ENCODE results near the gene CHRND. TPM values are rescaled to one million over a fixed set of nuclear protein-coding genes. Genes with fewer than 3 reads are reported as not detected.

Gene CHRND
- total RNA-seq, 2 experiments from 2014 or later, result not detected

- Histone ChIP-seq H3K36me3 (ENCODE audit: insufficient read depth, low read length) (no peaks in the 10 kb centered on the region), H3K4me3 (ENCODE audit: low read length) (no peak overlapping the region), H3K27me3 (ENCODE audit: control insufficient read depth in 1 of 2, insufficient read depth in 2 of 2, low read length in 2 of 2) (peaks cover 28 to 46% of the 10 kb centered on the region in 2 experiments), H3K27ac (ENCODE audit: low read depth in 1 of 2, low read length in 2 of 2) (no peak overlapping the region), H3K4me1 (ENCODE audit: insufficient read depth, low read length) (peaks cover 12% of the 10 kb centered on the region), H3K9me3 (ENCODE audit: control insufficient read depth in 1 of 2, insufficient read depth in 1 of 2, low read length in 2 of 2) (peaks cover 0 to 4% of the 10 kb centered on the region in 2 experiments)
- CTCF ChIA-PET, result no interaction called here
- intact Hi-C loops (cut with DNase I, micrococcal nuclease), result no loop called here
- peak overlapping the region; percentile 76 for H3K27ac Mint-ChIP-seq
- peaks cover 72% of the 10 kb centered on the region for H3K27me3 Mint-ChIP-seq
- peaks cover 13% of the 10 kb centered on the region for H3K4me1 Mint-ChIP-seq (ENCODE audit: low read depth)
- ATAC-seq (ENCODE audit: poor library complexity) (peak; percentile 77), DNase-seq (peak in 5 of 14 experiments; percentile 14 to 70 (median 45))
- POLR2A ChIA-PET, result no interaction called here
- H3K36me3 Mint-ChIP-seq (ENCODE audit: low read depth), result no peaks in the 10 kb centered on the region
- H3K9me3 Mint-ChIP-seq, result no peaks in the 10 kb centered on the region
- TF ChIP-seq, protein P1, sequence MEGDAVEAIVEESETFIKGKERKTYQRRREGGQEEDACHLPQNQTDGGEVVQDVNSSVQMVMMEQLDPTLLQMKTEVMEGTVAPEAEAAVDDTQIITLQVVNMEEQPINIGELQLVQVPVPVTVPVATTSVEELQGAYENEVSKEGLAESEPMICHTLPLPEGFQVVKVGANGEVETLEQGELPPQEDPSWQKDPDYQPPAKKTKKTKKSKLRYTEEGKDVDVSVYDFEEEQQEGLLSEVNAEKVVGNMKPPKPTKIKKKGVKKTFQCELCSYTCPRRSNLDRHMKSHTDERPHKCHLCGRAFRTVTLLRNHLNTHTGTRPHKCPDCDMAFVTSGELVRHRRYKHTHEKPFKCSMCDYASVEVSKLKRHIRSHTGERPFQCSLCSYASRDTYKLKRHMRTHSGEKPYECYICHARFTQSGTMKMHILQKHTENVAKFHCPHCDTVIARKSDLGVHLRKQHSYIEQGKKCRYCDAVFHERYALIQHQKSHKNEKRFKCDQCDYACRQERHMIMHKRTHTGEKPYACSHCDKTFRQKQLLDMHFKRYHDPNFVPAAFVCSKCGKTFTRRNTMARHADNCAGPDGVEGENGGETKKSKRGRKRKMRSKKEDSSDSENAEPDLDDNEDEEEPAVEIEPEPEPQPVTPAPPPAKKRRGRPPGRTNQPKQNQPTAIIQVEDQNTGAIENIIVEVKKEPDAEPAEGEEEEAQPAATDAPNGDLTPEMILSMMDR (IDR thresholded peaks at IDR 0.05), result no peak
- H3K4me3 Mint-ChIP-seq, result peak overlapping the region; percentile 93
Observed at GRCh38 chr2:232502511-232502910, 23.4 kb upstream of the CHRND start.

DNA sequence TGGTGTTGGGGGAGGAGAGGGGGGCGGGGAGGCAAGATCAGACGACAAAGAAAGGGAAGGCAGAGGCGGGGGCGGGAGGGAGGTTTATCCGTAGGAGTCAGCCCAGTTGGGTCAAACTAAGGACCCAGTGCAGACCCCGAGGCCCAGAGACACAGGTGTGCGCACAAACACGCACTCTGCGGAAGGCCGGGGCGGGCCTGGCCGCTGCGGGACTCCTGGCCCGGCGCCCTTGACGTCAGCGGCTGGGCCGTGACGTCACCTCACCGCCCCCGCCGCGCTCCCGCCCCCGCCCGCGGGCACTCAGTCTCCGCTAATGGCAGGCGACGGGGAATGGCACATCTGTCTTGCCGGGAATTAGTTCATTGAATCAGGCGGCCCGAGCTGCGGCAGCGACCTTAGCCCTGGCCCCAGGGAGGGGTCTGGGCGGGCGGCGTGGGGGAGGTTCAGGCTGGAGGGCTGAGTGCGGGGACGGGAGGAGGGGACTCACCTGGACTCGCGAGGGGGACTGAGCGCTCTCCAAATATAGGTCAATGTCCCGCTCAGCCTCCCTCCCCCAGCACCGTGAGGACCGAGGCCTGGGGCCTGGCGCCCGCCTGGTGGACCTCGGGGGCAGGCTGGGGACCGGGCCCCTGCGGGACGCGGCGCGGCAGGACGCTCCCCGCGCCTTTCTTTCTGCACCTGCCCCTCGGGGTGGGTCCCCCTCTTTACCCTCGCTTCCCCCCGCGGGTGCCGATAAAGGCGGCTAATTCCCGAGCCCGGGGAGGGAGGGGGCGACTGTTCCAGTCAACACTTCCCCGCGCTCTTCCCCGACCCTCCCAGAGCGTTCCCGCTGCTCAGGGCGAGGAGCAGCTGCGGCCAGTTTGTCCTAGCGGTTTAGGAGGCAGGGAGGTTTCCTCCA is 22.8 kb upstream of the CHRND start:
- no peaks in the 10 kb centered on the region for H3K36me3 ChIP-seq (ENCODE audit: insufficient read depth, low read length)
- ChIA-PET POLR2A (no interaction called here), CTCF (no interaction called here)
- peaks cover 12% of the 10 kb centered on the region for H3K4me1 ChIP-seq (ENCODE audit: insufficient read depth, low read length)
- peak overlapping the region; percentile 20 for H3K4me3 ChIP-seq (ENCODE audit: low read length)
- Mint-ChIP-seq H3K36me3 (ENCODE audit: low read depth) (no peaks in the 10 kb centered on the region), H3K4me3 (peak overlapping the region; percentile 45), H3K27ac (peak overlapping the region; percentile 76), H3K27me3 (peaks cover 72% of the 10 kb centered on the region), H3K4me1 (ENCODE audit: low read depth) (peaks cover 13% of the 10 kb centered on the region), H3K9me3 (no peaks in the 10 kb centered on the region)
- peaks cover 0 to 4% of the 10 kb centered on the region in 2 experiments for H3K9me3 ChIP-seq (ENCODE audit: control insufficient read depth in 1 of 2, insufficient read depth in 1 of 2, low read length in 2 of 2)
- TF ChIP-seq, protein P1 (IDR thresholded peaks at IDR 0.05), result no peak
- DNase-seq (peak in 7 of 14 experiments; percentile 14 to 73 (median 55)), ATAC-seq (ENCODE audit: poor library complexity) (peak; percentile 68)
- H3K27me3 ChIP-seq (ENCODE audit: control insufficient read depth in 1 of 2, insufficient read depth in 2 of 2, low read length in 2 of 2), result peaks cover 28 to 46% of the 10 kb centered on the region in 2 experiments
- H3K27ac ChIP-seq (ENCODE audit: low read depth in 1 of 2, low read length in 2 of 2), result no peak overlapping the region
- intact Hi-C loops (cut with DNase I, micrococcal nuclease), result no loop called here

DNA sequence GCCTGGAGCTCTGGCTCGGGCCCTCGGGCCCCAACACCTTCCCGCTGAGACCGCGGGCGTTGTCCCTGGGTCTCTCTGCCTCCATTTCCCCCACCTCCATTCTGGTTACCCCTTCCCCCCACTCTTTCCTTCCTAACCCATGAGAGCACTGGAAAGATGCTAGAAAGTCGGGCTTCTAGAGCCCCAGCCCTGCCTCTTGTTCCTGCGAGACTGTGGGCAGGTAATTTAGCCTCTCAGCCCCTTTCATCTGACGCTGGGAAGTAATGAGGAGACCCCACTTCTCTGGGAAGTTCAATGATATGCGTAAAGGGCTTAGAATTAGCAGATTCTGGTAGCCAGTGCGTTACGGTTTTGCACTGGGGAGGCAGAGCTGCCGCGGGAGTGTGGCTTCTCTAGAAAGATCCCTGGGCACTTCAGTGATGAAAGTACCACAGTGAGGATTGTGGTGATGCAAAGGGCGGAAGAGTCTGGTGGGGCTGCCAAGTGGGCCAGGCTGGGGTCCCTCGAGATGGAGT is 22.1 kb upstream of the CHRND start:
- POLR2A ChIA-PET, result no interaction called here
- peak overlapping the region; percentile 30 for H3K4me3 Mint-ChIP-seq
- TF ChIP-seq, protein P1 (IDR thresholded peaks at IDR 0.05), result no peak
- no peaks in the 10 kb centered on the region for H3K36me3 ChIP-seq (ENCODE audit: insufficient read depth, low read length)
- H3K9me3 Mint-ChIP-seq, result no peaks in the 10 kb centered on the region
- DNase-seq (no peak), ATAC-seq (ENCODE audit: poor library complexity) (no peak)
- H3K27ac Mint-ChIP-seq, result peak overlapping the region; percentile 44
- intact Hi-C loops (cut with DNase I, micrococcal nuclease), result no loop called here
- no peaks in the 10 kb centered on the region for H3K36me3 Mint-ChIP-seq (ENCODE audit: low read depth)
- peaks cover 12% of the 10 kb centered on the region for H3K4me1 ChIP-seq (ENCODE audit: insufficient read depth, low read length)
- no peak overlapping the region for H3K27ac ChIP-seq (ENCODE audit: low read depth in 1 of 2, low read length in 2 of 2)
- peaks cover 27 to 46% of the 10 kb centered on the region in 2 experiments for H3K27me3 ChIP-seq (ENCODE audit: control insufficient read depth in 1 of 2, insufficient read depth in 2 of 2, low read length in 2 of 2)
- H3K9me3 ChIP-seq (ENCODE audit: control insufficient read depth in 1 of 2, insufficient read depth in 1 of 2, low read length in 2 of 2), result peaks cover 0 to 4% of the 10 kb centered on the region in 2 experiments
- H3K4me1 Mint-ChIP-seq (ENCODE audit: low read depth), result peaks cover 13% of the 10 kb centered on the region
- CTCF ChIA-PET, result no interaction called here
- peaks cover 69% of the 10 kb centered on the region for H3K27me3 Mint-ChIP-seq
- no peak overlapping the region for H3K4me3 ChIP-seq (ENCODE audit: low read length)

Data from CD4-positive, alpha-beta T cell (primary cell).